IMR-90 (cell line): ENCODE results near the gene CAVIN4. TPM values are rescaled to one million over a fixed set of nuclear protein-coding genes. Genes with fewer than 3 reads are reported as not detected.
A peak's percentile ranks its signal among the peaks of the same experiment; 100 is the strongest.

Experiments
- ATAC-seq: fragments of 200-7000 bp; cut with Tn5 transposase; 2 replicates; pipeline ENCODE4 v1.9.1; 2020; ENCODE audit warnings: low read depth, mild to moderate bottlenecking, moderate library complexity
- BruUV-seq: library from RNA; stranded (reverse); fragments of 400-500 nt; replicated peaks from 2 replicates; lab custom pipeline; 2021; lab: Mats Ljungman, UMichigan
- CTCF ChIA-PET: fragments of 300-600 bp; formaldehyde crosslinking; extraction: SDS; loops from one replicate; lab custom pipeline; 2021; ENCODE audit warnings: antibody characterized with exemption; lab: Yijun Ruan, JAX
- POLR2A ChIA-PET: fragments of 300-600 bp; sonication (Branson Sonifier 250); formaldehyde crosslinking; loops from one replicate; lab custom pipeline; 2022; ENCODE audit warnings: antibody characterized with exemption; ENCODE audit not compliant: unreplicated experiment; lab: Charles Lee
- DNase-seq: peaks from one replicate; pipeline ENCODE4 v3.0.0; 2013
- H2AFZ ChIP-seq: replicated peaks from 2 replicates; pipeline ENCODE3; 2013; ENCODE audit warnings: low read length, mild to moderate bottlenecking; ENCODE audit not compliant: poor library complexity
- H2AK5ac ChIP-seq: 2 replicates; pipeline ENCODE4 v1.6.1; 2013; ENCODE audit warnings: low read depth, low read length, inconsistent platforms
- H2AK9ac ChIP-seq: replicated peaks from 2 replicates; pipeline ENCODE3; 2013; ENCODE audit warnings: mild to moderate bottlenecking, low read depth, low read length, moderate library complexity; ENCODE audit not compliant: poor library complexity
- H2BK120ac ChIP-seq: 2 replicates; pipeline ENCODE4 v1.6.1; 2013; ENCODE audit warnings: low read depth, low read length, inconsistent platforms
- H2BK15ac ChIP-seq: 3 replicates; pipeline ENCODE4 v1.6.1; 2013; ENCODE audit warnings: low read depth, low read length, inconsistent platforms
- H2BK20ac ChIP-seq: 2 replicates; pipeline ENCODE4 v1.6.1; 2013; ENCODE audit warnings: low read depth, mild to moderate bottlenecking, inconsistent platforms, low read length, moderate library complexity
- H2BK5ac ChIP-seq: 2 replicates; pipeline ENCODE4 v1.6.1; 2013; ENCODE audit warnings: mild to moderate bottlenecking, low read depth, low read length, inconsistent platforms; ENCODE audit not compliant: poor library complexity, severe bottlenecking
- H3K14ac ChIP-seq: replicated peaks from 2 replicates; pipeline ENCODE4 v1.6.1; 2013; ENCODE audit warnings: low read depth, low read length, inconsistent platforms
- H3K18ac ChIP-seq: 2 replicates; pipeline ENCODE4 v1.6.1; 2013; ENCODE audit warnings: low read depth, low read length, control low read depth
- H3K23ac ChIP-seq: 2 replicates; pipeline ENCODE4 v1.6.1; 2013; ENCODE audit warnings: low read depth, low read length, inconsistent platforms
- H3K27ac ChIP-seq: 2 replicates; pipeline ENCODE4 v1.5.1; 2013; ENCODE audit warnings: mild to moderate bottlenecking, control low read depth, low read length; ENCODE audit not compliant: insufficient read depth
- H3K27me3 ChIP-seq: 2 replicates; pipeline ENCODE4 v1.6.1; 2013; ENCODE audit warnings: low read length; ENCODE audit not compliant: control insufficient read depth, insufficient read depth
- H3K36me3 ChIP-seq: 2 replicates; pipeline ENCODE4 v1.6.1; 2013; ENCODE audit warnings: low read length, mixed read lengths; ENCODE audit not compliant: control insufficient read depth, insufficient read depth
- H3K4ac ChIP-seq: 2 replicates; pipeline ENCODE4 v1.6.1; 2013; ENCODE audit warnings: low read depth, low read length, inconsistent platforms
- H3K4me1 ChIP-seq: 2 replicates; pipeline ENCODE4 v1.6.1; 2013; ENCODE audit warnings: low read length, mixed read lengths; ENCODE audit not compliant: control insufficient read depth, insufficient read depth
- H3K4me2 ChIP-seq: 2 replicates; pipeline ENCODE4 v1.6.1; 2013; ENCODE audit warnings: low read depth, mild to moderate bottlenecking, control low read depth, low read length, moderate library complexity
- H3K4me3 ChIP-seq: 2 replicates; pipeline ENCODE4 v1.5.1; 2013; ENCODE audit warnings: low read depth, mild to moderate bottlenecking, control low read depth, low read length, moderate library complexity; ENCODE audit not compliant: insufficient read depth
- H3K56ac ChIP-seq: 2 replicates; pipeline ENCODE4 v1.6.1; 2013; ENCODE audit warnings: low read length, inconsistent platforms; ENCODE audit not compliant: insufficient read depth; ENCODE audit errors: extremely low read depth
- H3K79me1 ChIP-seq, 2 experiments: 2 replicates each; pipeline ENCODE4 v1.6.1; 2013; ENCODE audit warnings: low read length in 2 of 2, inconsistent platforms in 1 of 2, low read depth in 1 of 2
- H3K9ac ChIP-seq: 2 replicates; pipeline ENCODE4 v1.6.1; 2013; ENCODE audit warnings: low read depth, low read length, control low read depth
- H3K9me1 ChIP-seq: 2 replicates; pipeline ENCODE4 v1.6.1; 2013; ENCODE audit warnings: low read length, inconsistent platforms; ENCODE audit not compliant: insufficient read depth
- H3K9me3 ChIP-seq: 2 replicates; pipeline ENCODE4 v1.6.1; 2013; ENCODE audit warnings: low read length; ENCODE audit not compliant: control insufficient read depth, insufficient read depth
- H4K20me1 ChIP-seq: 2 replicates; pipeline ENCODE4 v1.6.1; 2013; ENCODE audit warnings: low read length, inconsistent platforms; ENCODE audit not compliant: insufficient read depth
- H4K5ac ChIP-seq: 2 replicates; pipeline ENCODE4 v1.6.1; 2013; ENCODE audit warnings: mild to moderate bottlenecking, low read depth, low read length, control low read depth
- H4K8ac ChIP-seq, 2 experiments: 2 replicates each; pipeline ENCODE4 v1.6.1; 2013; ENCODE audit warnings: low read depth in 2 of 2, low read length in 2 of 2, control low read depth in 1 of 2, inconsistent platforms in 1 of 2
- H4K91ac ChIP-seq: 2 replicates; pipeline ENCODE4 v1.6.1; 2013; ENCODE audit warnings: low read depth, low read length, inconsistent platforms; ENCODE audit not compliant: insufficient read depth
- CHD1 ChIP-seq: IDR thresholded peaks from 2 replicates; pipeline ENCODE4 v1.6.1; 2012; ENCODE audit warnings: low read depth, low read length, improper control_type of control experiment
- FOS ChIP-seq: fragments of 150-350 bp; IDR thresholded peaks from 2 replicates; pipeline ENCODE4 v1.6.1; 2016; ENCODE audit warnings: low read depth, low read length
- MXI1 ChIP-seq: IDR thresholded peaks from 2 replicates; pipeline ENCODE4 v1.6.1; 2012; ENCODE audit warnings: low read depth, mild to moderate bottlenecking, low read length, moderate library complexity, borderline replicate concordance
- WGBS, 2 experiments: methylation state at CpG; one replicate each; pipeline versions ENCODE4 v1.1.5 to v1.1.7; 2013; ENCODE audit warnings: missing lambda C conversion rate in 2 of 2; ENCODE audit not compliant: insufficient read length in 1 of 2; ENCODE audit errors: extremely low coverage in 2 of 2; 5-methylcytosine and 5-hydroxymethylcytosine counted together
- dilution Hi-C: fragments of 300-500 bp; cut with HindIII; formaldehyde crosslinking; loops from one replicate; pipeline ENCODE4 v1.14.3; 2018; ENCODE audit warnings: low sequenced_read_pairs; ENCODE audit not compliant: unreplicated experiment
- in situ Hi-C: fragments of 300-500 bp; cut with MboI; formaldehyde crosslinking; loops from 3 replicates; pipeline ENCODE4 v1.14.3; 2019; ENCODE audit warnings: low sequenced_read_pairs, inconsistent platforms, mixed read lengths
- intact Hi-C: fragments of 100-400 bp; cut with micrococcal nuclease; formaldehyde crosslinking; loops from 2 replicates; pipeline ENCODE4 v1.10.0; 2022
- polyA plus RNA-seq, 3 experiments: library from polyadenylated mRNA; depleted of rRNA; stranded (reverse); fragments of >200 nt; gene quantifications; 2 replicates each; pipeline ENCODE4 v1.2.3, GENCODE V29; 2012; ENCODE audit warnings: low replicate concordance in 1 of 3
- total RNA-seq: library from RNA; depleted of rRNA; stranded (reverse); fragments of >200 nt; gene quantifications from 2 replicates; pipeline ENCODE4 v1.2.3, GENCODE V29; 2012
- TF ChIP-seq, protein P1 (sequence below): conservative IDR thresholded peaks from 2 replicates; pipeline ENCODE4 v1.5.1; 2012; ENCODE audit warnings: mild to moderate bottlenecking, low read depth, low read length, improper control_type of control experiment

The CAVIN4 gene
- total and polyA plus RNA-seq, 2 of the 4 experiments (the other 2 are of a cell fraction) = 2.2 to 2.6 TPM

DNA sequence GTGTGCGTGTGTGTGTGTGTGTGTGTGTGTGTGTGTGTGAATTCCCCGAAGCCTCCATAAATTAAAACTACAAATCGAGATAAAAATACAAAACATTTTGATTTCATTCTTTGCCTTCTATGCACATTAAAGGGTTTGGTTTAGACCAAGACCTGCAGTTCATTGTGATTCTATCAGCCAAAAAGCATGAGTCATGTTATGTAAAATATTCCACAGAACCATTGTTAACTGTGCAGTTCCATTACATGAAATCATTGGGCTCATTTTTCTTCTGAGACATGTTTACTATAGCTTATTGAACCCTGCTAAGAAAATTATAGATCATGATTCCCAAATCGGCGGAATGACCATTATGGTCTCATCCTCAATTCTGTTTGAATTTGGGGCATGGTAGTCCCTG is 11.7 kb downstream of the CAVIN4 start:
- TF ChIP-seq FOS (peak; percentile 53), CHD1 (no peak), MXI1 (no peak)
- TF ChIP-seq, protein P1, sequence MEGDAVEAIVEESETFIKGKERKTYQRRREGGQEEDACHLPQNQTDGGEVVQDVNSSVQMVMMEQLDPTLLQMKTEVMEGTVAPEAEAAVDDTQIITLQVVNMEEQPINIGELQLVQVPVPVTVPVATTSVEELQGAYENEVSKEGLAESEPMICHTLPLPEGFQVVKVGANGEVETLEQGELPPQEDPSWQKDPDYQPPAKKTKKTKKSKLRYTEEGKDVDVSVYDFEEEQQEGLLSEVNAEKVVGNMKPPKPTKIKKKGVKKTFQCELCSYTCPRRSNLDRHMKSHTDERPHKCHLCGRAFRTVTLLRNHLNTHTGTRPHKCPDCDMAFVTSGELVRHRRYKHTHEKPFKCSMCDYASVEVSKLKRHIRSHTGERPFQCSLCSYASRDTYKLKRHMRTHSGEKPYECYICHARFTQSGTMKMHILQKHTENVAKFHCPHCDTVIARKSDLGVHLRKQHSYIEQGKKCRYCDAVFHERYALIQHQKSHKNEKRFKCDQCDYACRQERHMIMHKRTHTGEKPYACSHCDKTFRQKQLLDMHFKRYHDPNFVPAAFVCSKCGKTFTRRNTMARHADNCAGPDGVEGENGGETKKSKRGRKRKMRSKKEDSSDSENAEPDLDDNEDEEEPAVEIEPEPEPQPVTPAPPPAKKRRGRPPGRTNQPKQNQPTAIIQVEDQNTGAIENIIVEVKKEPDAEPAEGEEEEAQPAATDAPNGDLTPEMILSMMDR = no peak
- dilution Hi-C loops = no loop called here
- Histone ChIP-seq H3K9ac (no peak overlapping the region), H3K4me3 (no peak overlapping the region), H4K5ac (no peak overlapping the region), H2BK120ac (no peak overlapping the region), H3K79me1 (peaks cover 0 to 9% of the 10 kb centered on the region in 2 experiments; a peak in 2 of 4 replicates), H4K20me1 (no peaks in the 10 kb centered on the region), H2BK20ac (no peak overlapping the region), H3K14ac (peak overlapping the region; percentile 12; the same call in 1 of the 2 replicates), H3K9me3 (no peaks in the 10 kb centered on the region), H3K27me3 (no peaks in the 10 kb centered on the region), H2AK5ac (0 out of 2 replicates have a peak overlapping the region, but pooled peaks have one; percentile 46), H3K18ac (peak overlapping the region; percentile 57; the same call in 1 of the 2 replicates), H4K8ac (no peak overlapping the region), H3K4ac (no peak overlapping the region), H2AFZ (no peak overlapping the region), H2AK9ac (no peak overlapping the region), H3K36me3 (no peaks in the 10 kb centered on the region), H3K27ac (no peak overlapping the region), H3K23ac (no peak overlapping the region), H2BK15ac (no peak overlapping the region), H3K4me2 (no peak overlapping the region), H3K4me1 (peaks cover 14% of the 10 kb centered on the region), H2BK5ac (no peak overlapping the region), H4K91ac (no peak overlapping the region), H3K56ac (no peak overlapping the region), H3K9me1 (peaks cover 13% of the 10 kb centered on the region)
- peak; percentile 65 for DNase-seq
- no TSS peak for BruUV-seq
- in situ Hi-C loops = loop anchor here (10.0 to 25.0 kb wide), 4 partner anchors 135 to 1402 kb away; no protein-coding TSS in a partner anchor
- intact Hi-C loops = no loop called here
- CTCF ChIA-PET = interaction anchor here (0.6 kb wide), 1 partner anchor 104 kb away, joined by 3 read pairs; no protein-coding TSS in a partner anchor
- POLR2A ChIA-PET = no interaction called here
- no peak for ATAC-seq
- no CpG with 5 or more reads among the region's 5 CpGs for WGBS, 2 experiments
